Measurements from ENCODE around the gene NRTN. TPM values are rescaled to one million over a fixed set of nuclear protein-coding genes. Genes with fewer than 3 reads are reported as not detected.
"Not testable (repeated sequence)": the region's sequence is repeated elsewhere in the genome, so short reads cannot be mapped to it uniquely, and the experiment has no call there.

The NRTN gene
- total RNA-seq, 1 experiment from 2014 or later = 2.6 TPM

DNA sequence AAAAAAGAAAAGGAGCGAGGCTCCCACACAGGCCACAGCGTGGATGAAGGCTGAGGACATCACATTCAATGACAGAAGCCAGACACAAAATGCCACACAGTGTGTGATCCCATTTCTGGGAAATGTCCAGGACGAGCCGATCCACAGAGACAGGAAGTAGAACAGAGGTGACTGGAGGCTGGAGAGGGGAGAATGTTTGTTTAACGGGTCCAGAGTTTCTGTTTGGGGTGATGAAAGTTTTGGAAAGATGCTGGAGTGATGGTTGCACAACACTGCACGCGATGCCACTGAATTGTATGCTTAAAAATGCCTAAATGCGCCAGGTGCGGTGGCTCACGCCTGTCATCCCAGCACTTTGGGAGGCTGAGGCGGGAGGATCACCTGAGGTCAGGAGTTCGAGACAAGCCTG is 66.1 kb downstream of the NRTN start:
- H3K27me3 Mint-ChIP-seq (ENCODE audit: insufficient read depth, unreplicated experiment) = no peaks in the 10 kb centered on the region
- DNase-seq = no peak
- intact Hi-C loops (cut with micrococcal nuclease; ENCODE audit: unreplicated experiment) = no loop called here
- ChIA-PET POLR2A (no interaction called here), CTCF (no interaction called here)
- H3K9me3 Mint-ChIP-seq (ENCODE audit: unreplicated experiment) = no peaks in the 10 kb centered on the region
- Histone ChIP-seq H3K4me1 (peaks cover 21% of the 10 kb centered on the region), H3K27me3 (replicated peaks; ENCODE audit: control insufficient read depth, insufficient read depth, low read length) (no peaks in the 10 kb centered on the region), H3K9me3 (no peaks in the 10 kb centered on the region), H3K36me3 (ENCODE audit: control insufficient read depth, insufficient read depth, low read length) (no peaks in the 10 kb centered on the region), H3K4me3 (ENCODE audit: low read depth, low read length) (no peak overlapping the region)
- peaks cover 7% of the 10 kb centered on the region for H3K36me3 Mint-ChIP-seq (ENCODE audit: insufficient read depth, unreplicated experiment)
- TF ChIP-seq, protein P1, sequence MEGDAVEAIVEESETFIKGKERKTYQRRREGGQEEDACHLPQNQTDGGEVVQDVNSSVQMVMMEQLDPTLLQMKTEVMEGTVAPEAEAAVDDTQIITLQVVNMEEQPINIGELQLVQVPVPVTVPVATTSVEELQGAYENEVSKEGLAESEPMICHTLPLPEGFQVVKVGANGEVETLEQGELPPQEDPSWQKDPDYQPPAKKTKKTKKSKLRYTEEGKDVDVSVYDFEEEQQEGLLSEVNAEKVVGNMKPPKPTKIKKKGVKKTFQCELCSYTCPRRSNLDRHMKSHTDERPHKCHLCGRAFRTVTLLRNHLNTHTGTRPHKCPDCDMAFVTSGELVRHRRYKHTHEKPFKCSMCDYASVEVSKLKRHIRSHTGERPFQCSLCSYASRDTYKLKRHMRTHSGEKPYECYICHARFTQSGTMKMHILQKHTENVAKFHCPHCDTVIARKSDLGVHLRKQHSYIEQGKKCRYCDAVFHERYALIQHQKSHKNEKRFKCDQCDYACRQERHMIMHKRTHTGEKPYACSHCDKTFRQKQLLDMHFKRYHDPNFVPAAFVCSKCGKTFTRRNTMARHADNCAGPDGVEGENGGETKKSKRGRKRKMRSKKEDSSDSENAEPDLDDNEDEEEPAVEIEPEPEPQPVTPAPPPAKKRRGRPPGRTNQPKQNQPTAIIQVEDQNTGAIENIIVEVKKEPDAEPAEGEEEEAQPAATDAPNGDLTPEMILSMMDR (IDR thresholded peaks at IDR 0.05; ENCODE audit: insufficient read depth in 1 of 2, low read depth in 1 of 2, low read length in 1 of 2, severe bottlenecking in 1 of 2, unreplicated experiment in 1 of 2) = no peak
- no TSS peak for BruUV-seq (replicated peaks)
- no peak overlapping the region for H3K4me3 Mint-ChIP-seq (ENCODE audit: unreplicated experiment)
- no peak overlapping the region for H3K27ac Mint-ChIP-seq (ENCODE audit: unreplicated experiment)
- peaks cover 6% of the 10 kb centered on the region for H3K4me1 Mint-ChIP-seq (ENCODE audit: low read depth, unreplicated experiment)

DNA sequence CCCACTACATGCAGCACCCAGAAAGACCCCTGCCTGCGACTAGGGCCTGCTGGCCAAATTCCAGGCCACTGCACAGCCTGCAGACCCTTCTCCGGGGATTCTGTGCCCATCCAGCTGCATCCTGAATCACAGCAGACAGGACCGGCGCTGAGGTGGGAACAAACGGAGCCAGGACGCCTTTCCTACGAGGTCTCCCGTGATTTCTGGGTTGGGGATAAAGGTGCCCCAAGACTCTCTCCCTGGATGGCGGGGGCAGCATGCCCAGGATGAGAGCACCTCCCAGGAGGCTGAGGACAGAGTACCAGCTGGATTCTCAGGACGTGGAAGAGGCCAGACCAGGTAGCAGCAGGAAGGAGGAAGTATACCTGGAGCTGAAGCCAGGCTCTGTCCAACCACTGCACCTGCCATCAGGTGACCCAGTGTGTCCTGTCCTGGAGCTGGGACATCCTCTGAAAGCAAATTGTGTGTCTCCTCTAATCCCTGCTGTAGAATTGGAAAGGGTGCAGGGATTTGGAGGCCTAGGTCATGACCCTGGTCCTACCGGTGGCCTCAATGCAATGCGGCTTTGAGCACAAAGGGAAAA is 68.8 kb downstream of the NRTN start:
- H3K27ac Mint-ChIP-seq (ENCODE audit: unreplicated experiment) = no peak overlapping the region
- no peak overlapping the region for H3K4me3 ChIP-seq (ENCODE audit: low read depth, low read length)
- peaks cover 6% of the 10 kb centered on the region for H3K4me1 Mint-ChIP-seq (ENCODE audit: low read depth, unreplicated experiment)
- no peak for DNase-seq
- peaks cover 29% of the 10 kb centered on the region for H3K4me1 ChIP-seq
- ChIA-PET CTCF (no interaction called here), POLR2A (no interaction called here)
- no peaks in the 10 kb centered on the region for H3K27me3 ChIP-seq (replicated peaks; ENCODE audit: control insufficient read depth, insufficient read depth, low read length)
- no peak overlapping the region for H3K4me3 Mint-ChIP-seq (ENCODE audit: unreplicated experiment)
- H3K36me3 ChIP-seq (ENCODE audit: control insufficient read depth, insufficient read depth, low read length) = no peaks in the 10 kb centered on the region
- no TSS peak for BruUV-seq (replicated peaks)
- H3K9me3 Mint-ChIP-seq (ENCODE audit: unreplicated experiment) = no peaks in the 10 kb centered on the region
- H3K36me3 Mint-ChIP-seq (ENCODE audit: insufficient read depth, unreplicated experiment) = peaks cover 7% of the 10 kb centered on the region
- H3K9me3 ChIP-seq = no peaks in the 10 kb centered on the region
- intact Hi-C loops (cut with micrococcal nuclease; ENCODE audit: unreplicated experiment) = no loop called here
- H3K27me3 Mint-ChIP-seq (ENCODE audit: insufficient read depth, unreplicated experiment) = no peaks in the 10 kb centered on the region
- TF ChIP-seq, protein P1 (IDR thresholded peaks at IDR 0.05; ENCODE audit: insufficient read depth in 1 of 2, low read depth in 1 of 2, low read length in 1 of 2, severe bottlenecking in 1 of 2, unreplicated experiment in 1 of 2) = no peak

DNA sequence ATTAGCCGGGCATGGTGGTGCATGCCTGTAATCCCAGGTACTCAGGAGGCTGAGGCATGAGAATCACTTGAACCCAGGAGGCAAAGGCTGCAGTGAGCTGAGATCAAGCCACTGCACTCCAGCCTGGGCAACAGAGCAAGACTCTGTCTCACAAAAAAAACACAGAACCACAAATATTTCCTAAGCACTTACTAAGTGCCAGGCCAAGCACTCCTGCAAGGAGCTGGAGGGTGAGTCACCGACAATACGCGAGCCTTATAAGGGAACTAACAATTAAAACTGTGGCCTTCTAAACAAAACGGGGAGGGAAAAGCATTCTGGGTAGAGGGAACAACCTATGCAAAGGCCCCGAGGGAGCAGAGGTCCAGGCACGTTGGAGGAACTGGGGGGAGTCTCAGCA is 69.6 kb downstream of the NRTN start:
- H3K36me3 ChIP-seq (ENCODE audit: control insufficient read depth, insufficient read depth, low read length); DNase-seq; H3K4me3 ChIP-seq (ENCODE audit: low read depth, low read length); H3K36me3 Mint-ChIP-seq (ENCODE audit: insufficient read depth, unreplicated experiment); H3K4me3 Mint-ChIP-seq (ENCODE audit: unreplicated experiment); CTCF ChIA-PET; H3K27me3 Mint-ChIP-seq (ENCODE audit: insufficient read depth, unreplicated experiment); intact Hi-C loops (cut with micrococcal nuclease; ENCODE audit: unreplicated experiment); POLR2A ChIA-PET; H3K9me3 Mint-ChIP-seq (ENCODE audit: unreplicated experiment); H3K27ac Mint-ChIP-seq (ENCODE audit: unreplicated experiment); BruUV-seq (replicated peaks); H3K9me3 ChIP-seq; H3K27me3 ChIP-seq (replicated peaks; ENCODE audit: control insufficient read depth, insufficient read depth, low read length); H3K4me1 Mint-ChIP-seq (ENCODE audit: low read depth, unreplicated experiment): not testable (repeated sequence)
- peaks cover 35% of the 10 kb centered on the region for H3K4me1 ChIP-seq

DNA sequence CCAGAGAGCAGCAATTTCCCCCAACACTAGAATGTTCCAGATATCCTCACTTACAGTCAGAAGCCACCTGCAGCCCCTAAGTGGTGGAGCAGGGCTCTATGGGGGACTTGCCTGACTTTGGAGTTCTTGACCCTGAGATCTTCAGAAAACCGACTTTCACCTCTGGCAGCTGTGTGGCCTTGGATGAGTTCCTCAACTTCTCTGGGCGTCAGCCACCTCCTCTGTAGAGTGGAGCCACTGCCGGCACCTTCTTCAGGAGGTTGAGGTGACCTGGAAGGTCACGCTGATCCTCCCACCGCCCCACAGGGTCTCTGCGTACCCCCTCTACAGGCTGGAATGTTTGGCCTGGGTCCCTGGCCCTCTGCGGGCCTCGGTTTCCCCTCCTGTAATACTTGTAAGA is 72.6 kb downstream of the NRTN start:
- Mint-ChIP-seq H3K36me3 (ENCODE audit: insufficient read depth, unreplicated experiment) (no peaks in the 10 kb centered on the region), H3K27ac (ENCODE audit: unreplicated experiment) (no peak overlapping the region), H3K4me3 (ENCODE audit: unreplicated experiment) (no peak overlapping the region), H3K4me1 (ENCODE audit: low read depth, unreplicated experiment) (no peaks in the 10 kb centered on the region), H3K27me3 (ENCODE audit: insufficient read depth, unreplicated experiment) (no peaks in the 10 kb centered on the region), H3K9me3 (ENCODE audit: unreplicated experiment) (no peaks in the 10 kb centered on the region)
- Histone ChIP-seq H3K9me3 (no peaks in the 10 kb centered on the region), H3K4me3 (ENCODE audit: low read depth, low read length) (no peak overlapping the region), H3K27me3 (replicated peaks; ENCODE audit: control insufficient read depth, insufficient read depth, low read length) (no peaks in the 10 kb centered on the region), H3K4me1 (peaks cover 51% of the 10 kb centered on the region), H3K36me3 (ENCODE audit: control insufficient read depth, insufficient read depth, low read length) (no peaks in the 10 kb centered on the region)
- ChIA-PET CTCF (no interaction called here), POLR2A (no interaction called here)
- no TSS peak for BruUV-seq (replicated peaks)
- TF ChIP-seq, protein P1 (IDR thresholded peaks at IDR 0.05; ENCODE audit: insufficient read depth in 1 of 2, low read depth in 1 of 2, low read length in 1 of 2, severe bottlenecking in 1 of 2, unreplicated experiment in 1 of 2) = no peak
- no peak for DNase-seq
- intact Hi-C loops (cut with micrococcal nuclease; ENCODE audit: unreplicated experiment) = no loop called here

Data from Caco-2 (cell line).